GM19372 (cell line): ENCODE measurements around the gene HNRNPR.

ENCODE experiments used
- ATAC-seq: cut with Tn5 transposase; IDR thresholded peaks from one replicate; pipeline ENCODE4 v1.9.1; 2021; ENCODE audit warnings: mild to moderate bottlenecking, low read depth, moderate library complexity; ENCODE audit not compliant: unreplicated experiment

HNRNPR gene

GRCh38 chr1:23369335-23370013, 25.4 kb upstream of the HNRNPR start, which contains the start of gene ZNF436:
ZNF436 (minus strand) TSS chr1:23369836; CDS start chr1:23368005, 1,831 bp downstream.
- ATAC-seq = no peak

DNA sequence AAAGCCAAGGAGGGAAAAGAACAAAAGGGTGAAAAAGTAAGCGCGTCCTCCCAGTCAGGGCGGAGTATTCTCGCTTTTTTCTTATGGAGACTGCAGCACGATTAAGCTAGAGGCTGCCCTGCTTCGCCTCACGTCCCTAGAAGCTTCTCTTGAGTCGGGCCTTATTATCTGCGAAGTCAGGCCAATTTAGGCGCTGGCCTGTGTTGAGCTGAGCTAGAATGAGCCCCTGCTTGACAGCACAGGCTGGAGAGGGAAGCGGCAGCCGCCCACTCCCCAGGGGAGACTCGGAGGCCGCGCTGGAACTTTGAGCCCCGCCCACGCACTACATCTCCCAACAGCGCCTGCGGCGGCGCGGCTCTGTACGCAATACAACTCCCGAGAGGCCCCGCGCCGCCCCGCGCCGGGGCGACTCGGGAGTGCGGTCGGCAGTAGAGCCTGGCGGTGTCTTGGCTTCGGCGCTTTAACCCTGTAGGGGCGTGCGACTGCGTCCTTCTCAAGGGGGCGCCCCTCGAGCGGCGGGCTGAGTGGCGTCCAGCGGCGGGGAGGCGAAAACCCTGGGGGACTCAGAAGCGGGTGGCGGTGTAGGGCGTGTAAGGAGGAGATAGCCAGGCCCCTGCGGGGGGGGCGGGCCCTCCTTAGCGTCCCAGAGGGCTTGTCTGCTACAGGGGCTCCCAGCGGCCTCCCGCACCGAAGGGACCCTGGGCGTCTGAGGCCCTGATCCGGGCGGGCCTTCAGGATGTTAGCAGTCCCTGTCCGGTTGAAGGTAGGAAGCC, 24.7 kb upstream of the HNRNPR start:
- ATAC-seq = peak; percentile 52

GRCh38 chr1:23367791-23368561, 23.9 kb upstream of the HNRNPR start:
- ATAC-seq = peak; percentile 86

DNA sequence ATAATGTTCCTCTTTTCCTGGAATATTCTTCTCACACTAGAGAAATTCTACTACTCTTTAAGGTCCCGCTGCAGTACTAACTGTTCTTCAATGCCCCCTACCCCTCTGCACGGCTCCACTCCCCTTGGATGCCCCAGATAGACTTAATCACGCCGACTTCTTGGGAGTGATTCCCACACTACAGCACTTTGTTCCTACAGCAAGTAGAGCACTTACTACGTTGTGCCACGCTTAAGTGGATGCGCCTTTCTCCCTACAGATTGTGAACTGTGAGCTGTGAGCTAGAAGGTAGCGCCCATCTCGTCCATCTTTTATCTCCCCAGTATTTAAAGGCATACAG, 23.3 kb upstream of the HNRNPR start:
- ATAC-seq = no peak

GRCh38 chr1:23366598-23366997, 22.5 kb upstream of the HNRNPR start:
- ATAC-seq = no peak

GRCh38 chr1:23366146-23366545, 22.1 kb upstream of the HNRNPR start:
- ATAC-seq = no peak

GRCh38 chr1:23362218-23362713, 18.2 kb upstream of the HNRNPR start:
- ATAC-seq = no peak

- ATAC-seq = no peak
These were observed 14.3 kb upstream of the HNRNPR start for GRCh38 chr1:23358310-23358875.

DNA sequence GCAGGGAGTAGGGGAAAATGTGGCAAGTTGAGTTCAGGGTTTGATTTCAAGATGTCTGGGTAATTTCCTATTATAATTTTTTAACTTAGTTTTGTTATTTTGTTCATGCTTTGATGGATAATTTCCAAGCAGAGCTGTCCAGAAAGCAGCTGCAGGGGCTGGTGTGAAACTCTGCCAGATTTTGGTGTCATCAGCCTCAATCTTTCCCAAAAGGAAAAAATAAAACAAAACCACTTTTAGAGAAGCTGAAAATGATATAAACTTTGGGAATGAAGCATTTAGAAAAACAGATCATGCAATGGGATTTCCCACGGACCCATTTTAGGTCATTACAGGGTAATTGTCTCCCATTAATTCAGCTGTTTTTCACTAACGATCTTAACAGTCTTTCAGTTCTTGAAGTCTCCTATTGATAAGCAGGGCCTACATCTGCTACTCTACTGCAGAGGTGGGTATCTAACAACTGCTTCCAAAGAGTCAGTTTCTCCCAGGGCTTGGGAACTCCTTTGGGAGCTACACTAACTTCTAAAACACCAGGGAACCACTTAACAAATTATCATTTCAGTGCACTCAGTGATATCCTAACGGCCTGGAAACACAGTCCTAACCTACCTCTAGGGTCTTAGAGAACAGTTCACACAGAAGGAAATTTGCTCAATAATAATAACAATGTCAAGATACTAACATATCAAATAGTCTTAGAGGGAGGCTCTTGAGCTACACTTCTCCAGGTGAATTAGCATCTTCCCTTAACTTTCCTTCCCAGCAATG, 13.2 kb upstream of the HNRNPR start:
- ATAC-seq = no peak

GRCh38 chr1:23356471-23357137, 12.5 kb upstream of the HNRNPR start:
- ATAC-seq = no peak

GRCh38 chr1:23354245-23354644, 10.2 kb upstream of the HNRNPR start:
- ATAC-seq = no peak

- ATAC-seq = no peak
These were observed 8.1 kb upstream of the HNRNPR start for GRCh38 chr1:23352096-23352695.

GRCh38 chr1:23345920-23346319, 1.8 kb upstream of the HNRNPR start:
- ATAC-seq = no peak

DNA sequence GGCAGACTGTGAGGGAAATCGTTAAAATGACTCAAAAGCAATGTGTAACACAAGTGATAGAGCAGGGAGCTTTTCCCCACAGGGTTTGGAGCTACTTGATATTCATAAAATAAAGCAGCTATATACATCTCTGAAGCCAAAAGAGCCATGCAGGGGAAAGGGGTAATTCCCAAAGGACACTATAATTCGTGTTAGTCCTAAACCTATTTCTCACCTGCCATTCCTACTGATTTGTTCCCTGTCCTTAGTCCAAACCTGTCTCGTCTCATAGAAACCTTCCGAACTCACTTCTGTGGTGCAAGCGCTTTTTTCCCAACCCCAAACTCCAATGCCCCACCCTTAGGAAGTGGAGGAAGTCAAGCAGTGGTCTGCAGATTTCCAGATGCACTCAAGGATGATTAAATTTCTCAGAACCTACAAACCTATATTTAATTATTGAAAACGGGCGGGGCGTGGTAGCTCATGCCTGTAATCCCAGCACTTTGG, 946 bp upstream of the HNRNPR start:
- ATAC-seq = no peak

GRCh38 chr1:23343221-23344110, 618 bp downstream of the HNRNPR start:
- no peak for ATAC-seq

GRCh38 chr1:23341931-23342692, 2.0 kb downstream of the HNRNPR start:
- no peak for ATAC-seq

DNA sequence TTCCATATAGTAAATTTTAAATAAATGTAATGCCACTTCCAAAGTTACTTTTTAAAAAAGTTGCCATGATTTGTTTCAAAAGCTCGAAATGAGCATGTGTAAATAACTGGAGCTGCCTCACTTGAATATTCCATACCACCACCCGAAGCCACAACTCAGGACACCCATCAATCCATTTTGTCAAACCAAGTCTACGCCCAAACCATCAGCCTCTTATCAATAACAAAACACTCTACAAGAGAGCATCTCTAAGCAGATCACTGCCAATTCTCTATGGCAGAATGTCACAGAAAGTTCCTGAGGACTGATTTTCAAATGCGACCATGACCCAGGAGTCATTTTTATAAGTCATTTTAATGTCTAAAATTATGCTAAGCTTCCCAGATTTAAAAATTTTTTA, 4.5 kb downstream of the HNRNPR start:
- no peak for ATAC-seq
